Measurements from ENCODE around the gene EDN3. TPM values are rescaled to one million over a fixed set of nuclear protein-coding genes. Genes with fewer than 3 reads are reported as not detected.
A peak's percentile ranks its signal among the peaks of the same experiment; 100 is the strongest.

Gene EDN3
- total and polyA plus RNA-seq, 4 donors = 0.12 to 3.6 (median 0.31) TPM

DNA sequence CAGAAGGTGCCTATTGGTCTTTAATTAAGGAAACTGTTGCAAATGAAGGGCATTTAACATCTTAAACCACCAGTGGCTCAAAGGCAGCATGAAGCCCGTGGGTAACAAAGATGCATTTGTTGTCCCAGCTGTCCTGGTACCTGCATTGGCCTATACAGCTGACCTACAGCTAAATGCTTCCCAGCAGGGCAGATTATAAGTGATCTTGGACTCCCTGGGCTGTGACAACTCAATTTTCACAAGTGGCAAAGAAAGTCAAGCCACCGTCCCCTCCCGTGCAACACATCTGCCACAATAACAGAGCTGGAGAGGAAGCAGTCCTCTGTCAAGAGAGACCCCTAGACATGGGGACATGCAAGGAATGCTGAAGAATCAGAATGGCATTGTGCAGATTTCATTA is 31.5 kb upstream of the EDN3 start:
- peaks cover 0 to 2% (median 0%) of the 10 kb centered on the region in 4 donors for H3K9me3 ChIP-seq (ENCODE audit: control insufficient read depth in 4 of 4, insufficient read depth in 3 of 4, low read length in 3 of 4)
- TF ChIP-seq, protein P1, sequence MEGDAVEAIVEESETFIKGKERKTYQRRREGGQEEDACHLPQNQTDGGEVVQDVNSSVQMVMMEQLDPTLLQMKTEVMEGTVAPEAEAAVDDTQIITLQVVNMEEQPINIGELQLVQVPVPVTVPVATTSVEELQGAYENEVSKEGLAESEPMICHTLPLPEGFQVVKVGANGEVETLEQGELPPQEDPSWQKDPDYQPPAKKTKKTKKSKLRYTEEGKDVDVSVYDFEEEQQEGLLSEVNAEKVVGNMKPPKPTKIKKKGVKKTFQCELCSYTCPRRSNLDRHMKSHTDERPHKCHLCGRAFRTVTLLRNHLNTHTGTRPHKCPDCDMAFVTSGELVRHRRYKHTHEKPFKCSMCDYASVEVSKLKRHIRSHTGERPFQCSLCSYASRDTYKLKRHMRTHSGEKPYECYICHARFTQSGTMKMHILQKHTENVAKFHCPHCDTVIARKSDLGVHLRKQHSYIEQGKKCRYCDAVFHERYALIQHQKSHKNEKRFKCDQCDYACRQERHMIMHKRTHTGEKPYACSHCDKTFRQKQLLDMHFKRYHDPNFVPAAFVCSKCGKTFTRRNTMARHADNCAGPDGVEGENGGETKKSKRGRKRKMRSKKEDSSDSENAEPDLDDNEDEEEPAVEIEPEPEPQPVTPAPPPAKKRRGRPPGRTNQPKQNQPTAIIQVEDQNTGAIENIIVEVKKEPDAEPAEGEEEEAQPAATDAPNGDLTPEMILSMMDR (IDR thresholded peaks at IDR 0.05; ENCODE audit: control extremely low read depth, extremely low read depth) = no peak
- ATAC-seq (ENCODE audit: insufficient read depth, low FRiP score) = no peak
- no peaks in the 10 kb centered on the region for H3K4me1 ChIP-seq (ENCODE audit: control insufficient read depth in 5 of 5, insufficient read depth in 5 of 5, low read length in 5 of 5)
- WGBS, 2 donors = 71 to 74% methylated on average over 3 of the region's 3 CpGs
- no peak for DNase-seq
- no peak overlapping the region for H3K4me3 ChIP-seq
- H3K27me3 ChIP-seq (ENCODE audit: control insufficient read depth in 3 of 3, insufficient read depth in 3 of 3, low read length in 2 of 3) = peaks cover 0 to 3% (median 2%) of the 10 kb centered on the region in 3 donors
- H3K36me3 ChIP-seq (ENCODE audit: control insufficient read depth in 4 of 4, insufficient read depth in 4 of 4, low read length in 4 of 4) = no peaks in the 10 kb centered on the region
- H3K9ac ChIP-seq (ENCODE audit: insufficient read depth in 1 of 2, low read length in 2 of 2) = no peak overlapping the region
- no peak overlapping the region for H3K27ac ChIP-seq (ENCODE audit: low read depth in 1 of 2, low read length in 1 of 2)

- Histone ChIP-seq H3K9me3 (ENCODE audit: control insufficient read depth in 4 of 4, insufficient read depth in 3 of 4, low read length in 3 of 4) (peaks cover 0 to 2% (median 0%) of the 10 kb centered on the region in 4 donors), H3K36me3 (ENCODE audit: control insufficient read depth in 4 of 4, insufficient read depth in 4 of 4, low read length in 4 of 4) (no peaks in the 10 kb centered on the region), H3K4me3 (no peak overlapping the region), H3K27me3 (ENCODE audit: control insufficient read depth in 3 of 3, insufficient read depth in 3 of 3, low read length in 2 of 3) (peaks cover 0 to 3% (median 2%) of the 10 kb centered on the region in 3 donors), H3K9ac (ENCODE audit: insufficient read depth in 1 of 2, low read length in 2 of 2) (no peak overlapping the region), H3K27ac (ENCODE audit: low read depth in 1 of 2, low read length in 1 of 2) (no peak overlapping the region), H3K4me1 (ENCODE audit: control insufficient read depth in 5 of 5, insufficient read depth in 5 of 5, low read length in 5 of 5) (no peaks in the 10 kb centered on the region)
- 47 to 49% methylated on average over 4 of the region's 4 CpGs for WGBS, 2 donors
- DNase-seq (peak; percentile 16 to 34 (median 17)), ATAC-seq (ENCODE audit: insufficient read depth, low FRiP score) (no peak)
- TF ChIP-seq, protein P1 (IDR thresholded peaks at IDR 0.05; ENCODE audit: control extremely low read depth, extremely low read depth) = no peak
Measured at GRCh38 chr20:59269411-59270025, 30.9 kb upstream of the EDN3 start.

- no peak overlapping the region for H3K27ac ChIP-seq (ENCODE audit: low read depth in 1 of 2, low read length in 1 of 2)
- DNase-seq (no peak), ATAC-seq (ENCODE audit: insufficient read depth, low FRiP score) (no peak)
- H3K36me3 ChIP-seq (ENCODE audit: control insufficient read depth in 4 of 4, insufficient read depth in 4 of 4, low read length in 4 of 4) = no peaks in the 10 kb centered on the region
- 54 to 86% methylated on average over 3 of the region's 3 CpGs for whole genome bisulfite sequencing, 2 donors
- peaks cover 0 to 2% (median under 1%) of the 10 kb centered on the region in 3 donors for H3K27me3 ChIP-seq (ENCODE audit: control insufficient read depth in 3 of 3, insufficient read depth in 3 of 3, low read length in 2 of 3)
- no peak overlapping the region for H3K4me3 ChIP-seq
- no peaks in the 10 kb centered on the region for H3K4me1 ChIP-seq (ENCODE audit: control insufficient read depth in 5 of 5, insufficient read depth in 5 of 5, low read length in 5 of 5)
- peaks cover 0 to 2% (median 0%) of the 10 kb centered on the region in 4 donors for H3K9me3 ChIP-seq (ENCODE audit: control insufficient read depth in 4 of 4, insufficient read depth in 3 of 4, low read length in 3 of 4)
- H3K9ac ChIP-seq (ENCODE audit: insufficient read depth in 1 of 2, low read length in 2 of 2) = no peak overlapping the region
- TF ChIP-seq, protein P1 (IDR thresholded peaks at IDR 0.05; ENCODE audit: control extremely low read depth, extremely low read depth) = no peak
Measured at GRCh38 chr20:59270380-59270779, 30.0 kb upstream of the EDN3 start.
